GM20000 (cell line): ENCODE data around the gene MBTD1.

Source experiments
- DNase-seq: peaks from one replicate; pipeline ENCODE4 v3.0.0; 2012; ENCODE audit warnings: low spot score
- TF ChIP-seq, protein P1 (sequence below): IDR thresholded peaks from 2 replicates; pipeline ENCODE4 v1.5.1; 2012; ENCODE audit warnings: mild to moderate bottlenecking, control low read depth; ENCODE audit errors: extremely low read depth, missing control alignments

MBTD1 gene

DNA sequence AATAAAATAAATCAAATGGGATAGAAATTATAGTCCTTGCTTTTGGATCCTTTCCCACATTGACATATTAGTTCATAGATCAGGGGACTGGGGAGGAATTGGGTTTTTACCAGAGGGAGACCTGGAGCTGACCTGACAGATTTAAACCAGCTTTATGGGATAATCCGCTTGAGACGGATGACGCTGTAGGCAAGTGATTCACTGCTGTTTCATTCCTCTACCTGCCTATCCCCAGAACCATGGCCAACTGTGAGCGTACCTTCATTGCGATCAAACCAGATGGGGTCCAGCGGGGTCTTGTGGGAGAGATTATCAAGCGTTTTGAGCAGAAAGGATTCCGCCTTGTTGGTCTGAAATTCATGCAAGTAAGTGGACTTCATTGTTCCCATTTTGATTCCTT, 104.4 kb downstream of the MBTD1 start:
- DNase-seq, result no peak
- TF ChIP-seq, protein P1, sequence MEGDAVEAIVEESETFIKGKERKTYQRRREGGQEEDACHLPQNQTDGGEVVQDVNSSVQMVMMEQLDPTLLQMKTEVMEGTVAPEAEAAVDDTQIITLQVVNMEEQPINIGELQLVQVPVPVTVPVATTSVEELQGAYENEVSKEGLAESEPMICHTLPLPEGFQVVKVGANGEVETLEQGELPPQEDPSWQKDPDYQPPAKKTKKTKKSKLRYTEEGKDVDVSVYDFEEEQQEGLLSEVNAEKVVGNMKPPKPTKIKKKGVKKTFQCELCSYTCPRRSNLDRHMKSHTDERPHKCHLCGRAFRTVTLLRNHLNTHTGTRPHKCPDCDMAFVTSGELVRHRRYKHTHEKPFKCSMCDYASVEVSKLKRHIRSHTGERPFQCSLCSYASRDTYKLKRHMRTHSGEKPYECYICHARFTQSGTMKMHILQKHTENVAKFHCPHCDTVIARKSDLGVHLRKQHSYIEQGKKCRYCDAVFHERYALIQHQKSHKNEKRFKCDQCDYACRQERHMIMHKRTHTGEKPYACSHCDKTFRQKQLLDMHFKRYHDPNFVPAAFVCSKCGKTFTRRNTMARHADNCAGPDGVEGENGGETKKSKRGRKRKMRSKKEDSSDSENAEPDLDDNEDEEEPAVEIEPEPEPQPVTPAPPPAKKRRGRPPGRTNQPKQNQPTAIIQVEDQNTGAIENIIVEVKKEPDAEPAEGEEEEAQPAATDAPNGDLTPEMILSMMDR, result no peak

- TF ChIP-seq, protein P1, result no peak
- DNase-seq, result no peak
Observed at GRCh38 chr17:51154176-51154575, 105.7 kb downstream of the MBTD1 start.

GRCh38 chr17:51153210-51154072, 106.4 kb downstream of the MBTD1 start, which contains the start of gene NME1:
Gene NME1 (plus strand): TSS chr17:51153559. CDS start chr17:51155655, 2,096 bp downstream.
- TF ChIP-seq, protein P1, result peak; percentile 79
- peak; percentile 91 for DNase-seq

GRCh38 chr17:51152766-51153209, 107.1 kb downstream of the MBTD1 start:
- no peak for DNase-seq
- TF ChIP-seq, protein P1, result no peak

DNA sequence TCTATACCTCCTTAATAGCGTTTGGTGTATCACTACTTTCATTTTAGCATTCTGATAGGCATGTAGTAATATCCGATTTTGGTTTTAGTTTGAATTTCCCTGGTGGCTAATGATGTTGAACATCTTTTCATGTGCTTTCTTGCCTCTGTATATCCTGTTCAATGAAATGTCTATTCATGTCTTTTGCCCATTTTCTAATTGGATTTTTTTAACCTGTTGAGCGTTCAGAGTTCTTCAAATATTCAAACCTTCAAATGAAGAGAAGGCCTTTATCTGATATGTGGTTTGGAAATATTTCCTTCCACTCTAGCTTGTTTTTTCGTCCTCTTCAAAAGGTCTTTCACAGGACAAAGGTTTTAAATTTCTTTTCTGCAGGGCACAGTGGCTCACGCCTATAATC, 108.9 kb downstream of the MBTD1 start:
- DNase-seq, result no peak
- TF ChIP-seq, protein P1, result no peak

DNA sequence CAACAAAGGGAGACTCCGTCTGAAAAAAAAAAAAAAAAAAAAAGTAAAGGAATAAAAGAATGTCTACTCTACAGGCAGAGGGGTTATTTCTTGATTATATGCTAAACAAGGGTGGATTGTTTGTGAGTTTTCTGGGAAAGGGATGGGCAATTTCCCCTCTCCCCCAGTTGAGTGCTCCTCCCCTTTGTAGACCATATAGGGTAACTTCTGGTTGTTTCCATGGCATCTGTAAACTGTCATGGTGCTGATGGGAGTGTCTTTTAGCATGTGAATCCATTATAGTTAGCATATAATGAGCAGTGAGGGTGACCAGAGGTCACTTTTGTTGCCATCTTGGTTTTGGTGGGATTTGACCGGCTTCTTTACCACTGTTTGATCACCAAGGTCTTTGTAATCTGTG, 110.7 kb downstream of the MBTD1 start:
- TF ChIP-seq, protein P1, result no peak
- no peak for DNase-seq

GRCh38 chr17:51147650-51148049, 112.2 kb downstream of the MBTD1 start:
- DNase-seq, result no peak
- TF ChIP-seq, protein P1, result no peak
